WERI-Rb-1 (cell line): Measurements from ENCODE around the gene BCL2L11.

Experiments
- DNase-seq: peaks from one replicate; pipeline ENCODE4 v3.0.0-alpha.2; 2020
- H3K27ac ChIP-seq: fragments of 250-450 bp; sonication (Bioruptor Pico); 2 replicates; pipeline ENCODE4 v1.5.1; 2020; ENCODE audit warnings: mild to moderate bottlenecking, moderate library complexity
- H3K27me3 ChIP-seq: fragments of 250-450 bp; sonication (Bioruptor Pico); 2 replicates; pipeline ENCODE4 v1.5.1; 2021; ENCODE audit warnings: mild to moderate bottlenecking, low read depth, moderate library complexity; ENCODE audit not compliant: insufficient read depth, severe bottlenecking
- H3K36me3 ChIP-seq: fragments of 250-450 bp; sonication (Bioruptor Pico); 2 replicates; pipeline ENCODE4 v1.5.1; 2020; ENCODE audit warnings: mild to moderate bottlenecking, moderate library complexity
- H3K4me3 ChIP-seq: 2 replicates; pipeline ENCODE4 v1.5.1; 2011; ENCODE audit warnings: low read depth, mild to moderate bottlenecking, control low read depth, low read length
- H3K9me3 ChIP-seq: fragments of 250-450 bp; sonication (Bioruptor Pico); 2 replicates; pipeline ENCODE4 v1.5.1; 2021; ENCODE audit warnings: mild to moderate bottlenecking, moderate library complexity; ENCODE audit not compliant: severe bottlenecking
- TF ChIP-seq, protein P1 (sequence below): IDR thresholded peaks from 2 replicates; pipeline ENCODE4 v1.5.1; 2011; ENCODE audit warnings: low read depth, mild to moderate bottlenecking, control low read depth, inconsistent platforms, low read length

The BCL2L11 gene

DNA sequence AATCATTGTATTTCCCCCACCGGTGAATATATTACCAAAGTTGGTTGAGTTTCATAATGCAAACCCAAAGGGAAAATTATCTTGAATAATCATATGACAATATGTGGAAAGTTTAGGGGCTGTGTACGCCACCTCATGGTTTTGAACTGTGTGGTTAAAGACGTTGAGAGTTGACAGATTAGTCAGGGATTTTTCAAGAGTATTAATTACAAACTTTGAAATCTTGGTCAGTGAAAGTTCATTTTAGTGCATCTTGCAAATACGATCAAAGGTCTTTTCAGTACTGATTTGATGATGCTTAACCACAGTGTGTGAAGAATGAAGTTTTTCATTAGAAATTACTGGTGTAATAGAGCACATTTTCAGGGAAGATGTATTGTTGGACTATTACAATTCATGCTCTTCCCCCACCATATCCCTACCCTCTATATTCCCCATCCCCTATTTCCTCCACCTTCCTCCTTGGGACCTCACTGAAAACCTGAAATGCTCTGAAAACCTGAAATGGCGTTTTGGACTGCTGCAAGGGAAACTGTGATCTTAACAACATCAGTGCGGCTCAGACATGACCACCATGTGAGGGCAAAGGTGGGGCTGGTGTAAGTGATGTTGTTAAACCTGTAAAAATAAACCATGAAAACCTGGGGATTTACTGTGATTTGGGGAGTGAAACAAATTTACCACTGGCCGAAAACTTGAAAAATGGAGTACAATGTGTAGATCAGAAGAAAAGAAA lies 4.5 kb upstream of the BCL2L11 start:
- Histone ChIP-seq H3K27ac (no peak overlapping the region), H3K36me3 (no peaks in the 10 kb centered on the region), H3K27me3 (peaks cover 76% of the 10 kb centered on the region), H3K4me3 (no peak overlapping the region), H3K9me3 (no peaks in the 10 kb centered on the region)
- TF ChIP-seq, protein P1, sequence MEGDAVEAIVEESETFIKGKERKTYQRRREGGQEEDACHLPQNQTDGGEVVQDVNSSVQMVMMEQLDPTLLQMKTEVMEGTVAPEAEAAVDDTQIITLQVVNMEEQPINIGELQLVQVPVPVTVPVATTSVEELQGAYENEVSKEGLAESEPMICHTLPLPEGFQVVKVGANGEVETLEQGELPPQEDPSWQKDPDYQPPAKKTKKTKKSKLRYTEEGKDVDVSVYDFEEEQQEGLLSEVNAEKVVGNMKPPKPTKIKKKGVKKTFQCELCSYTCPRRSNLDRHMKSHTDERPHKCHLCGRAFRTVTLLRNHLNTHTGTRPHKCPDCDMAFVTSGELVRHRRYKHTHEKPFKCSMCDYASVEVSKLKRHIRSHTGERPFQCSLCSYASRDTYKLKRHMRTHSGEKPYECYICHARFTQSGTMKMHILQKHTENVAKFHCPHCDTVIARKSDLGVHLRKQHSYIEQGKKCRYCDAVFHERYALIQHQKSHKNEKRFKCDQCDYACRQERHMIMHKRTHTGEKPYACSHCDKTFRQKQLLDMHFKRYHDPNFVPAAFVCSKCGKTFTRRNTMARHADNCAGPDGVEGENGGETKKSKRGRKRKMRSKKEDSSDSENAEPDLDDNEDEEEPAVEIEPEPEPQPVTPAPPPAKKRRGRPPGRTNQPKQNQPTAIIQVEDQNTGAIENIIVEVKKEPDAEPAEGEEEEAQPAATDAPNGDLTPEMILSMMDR, result no peak
- no peak for DNase-seq

DNA sequence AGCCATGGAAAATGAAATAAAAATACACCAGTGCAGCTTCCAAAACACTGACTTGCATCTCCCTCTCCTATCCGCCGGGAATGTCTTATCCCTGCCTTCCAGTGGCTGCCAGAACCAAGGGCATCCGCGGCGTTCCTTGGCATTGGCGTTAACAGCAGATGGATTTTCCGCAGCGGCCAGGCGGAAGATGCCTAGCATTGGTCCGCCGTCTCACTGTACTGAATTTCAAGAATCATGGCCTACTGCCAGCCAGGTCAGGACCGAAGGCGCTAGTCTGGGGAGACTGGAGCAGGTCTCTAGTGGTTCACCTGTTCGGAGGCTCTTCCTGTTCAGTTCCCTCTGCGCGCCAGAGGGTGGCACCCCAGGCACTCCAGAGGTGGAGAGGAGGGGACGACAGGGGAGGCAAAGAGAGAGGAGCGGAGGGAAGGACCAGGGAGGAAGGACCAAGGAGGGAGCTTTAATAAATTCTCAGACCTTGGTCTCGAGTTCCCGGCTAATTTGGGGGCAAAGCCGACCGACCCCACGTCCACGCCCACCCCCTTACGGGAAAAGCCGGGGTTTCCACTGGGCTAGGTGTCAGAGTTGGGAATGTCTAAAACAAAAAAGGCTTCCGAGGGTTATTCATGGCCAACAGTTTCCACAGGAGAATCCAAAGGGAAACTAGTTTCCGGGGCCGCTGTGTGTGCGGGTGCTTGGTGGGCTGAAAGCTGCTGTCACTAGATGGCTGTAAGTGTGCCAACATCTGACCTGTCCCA lies 3.7 kb upstream of the BCL2L11 start:
- TF ChIP-seq, protein P1, result peak; percentile 83
- DNase-seq, result peak; percentile 77
- Histone ChIP-seq H3K27ac (no peak overlapping the region), H3K36me3 (no peaks in the 10 kb centered on the region), H3K4me3 (no peak overlapping the region), H3K9me3 (no peaks in the 10 kb centered on the region), H3K27me3 (peaks cover 73% of the 10 kb centered on the region)

DNA sequence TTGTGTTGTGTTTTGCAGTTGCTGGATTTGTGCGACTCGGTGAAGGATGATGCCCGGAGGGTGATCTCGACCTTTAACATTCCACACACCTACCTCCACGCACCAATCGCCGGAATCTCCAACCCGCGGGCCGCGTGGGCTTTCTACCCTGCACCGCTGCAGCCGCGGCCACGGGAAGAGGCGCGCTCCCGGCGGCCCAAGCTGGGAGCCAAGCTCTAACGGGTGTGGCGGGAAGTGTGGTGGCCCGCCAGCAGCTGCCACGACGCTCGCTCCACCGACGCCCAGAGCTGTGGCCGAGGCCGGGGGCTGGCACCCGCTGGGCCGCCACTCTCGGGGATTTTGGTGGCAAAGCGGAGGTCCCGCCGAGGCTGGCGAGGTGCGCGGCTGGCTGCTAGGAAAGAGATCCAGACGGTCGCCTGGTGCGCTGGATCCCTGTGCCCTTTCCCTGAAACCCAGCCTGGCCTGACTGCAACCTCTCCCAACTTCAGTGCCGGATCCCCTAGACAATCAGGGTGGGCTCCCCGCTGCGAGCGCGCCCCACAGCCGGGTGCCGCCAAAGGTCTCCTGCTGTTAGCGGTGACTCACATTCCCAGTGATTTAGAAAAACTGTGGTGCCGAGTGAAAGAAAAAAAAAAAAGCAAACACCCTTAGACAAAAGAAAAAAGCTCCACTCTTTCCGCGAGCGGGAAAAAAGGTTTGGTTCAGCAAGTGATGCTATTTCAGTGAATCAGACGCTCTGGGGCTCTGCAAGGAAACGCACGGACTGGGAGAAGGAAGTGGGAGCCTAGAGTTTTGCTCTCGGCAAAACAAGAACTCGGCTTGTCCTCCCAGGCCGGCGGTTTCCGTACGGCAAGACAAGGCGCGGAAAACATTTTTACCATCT lies 2.9 kb upstream of the BCL2L11 start:
- Histone ChIP-seq H3K9me3 (no peaks in the 10 kb centered on the region), H3K27me3 (peaks cover 66% of the 10 kb centered on the region), H3K27ac (no peak overlapping the region), H3K4me3 (no peak overlapping the region), H3K36me3 (no peaks in the 10 kb centered on the region)
- TF ChIP-seq, protein P1, result no peak
- DNase-seq, result no peak

DNA sequence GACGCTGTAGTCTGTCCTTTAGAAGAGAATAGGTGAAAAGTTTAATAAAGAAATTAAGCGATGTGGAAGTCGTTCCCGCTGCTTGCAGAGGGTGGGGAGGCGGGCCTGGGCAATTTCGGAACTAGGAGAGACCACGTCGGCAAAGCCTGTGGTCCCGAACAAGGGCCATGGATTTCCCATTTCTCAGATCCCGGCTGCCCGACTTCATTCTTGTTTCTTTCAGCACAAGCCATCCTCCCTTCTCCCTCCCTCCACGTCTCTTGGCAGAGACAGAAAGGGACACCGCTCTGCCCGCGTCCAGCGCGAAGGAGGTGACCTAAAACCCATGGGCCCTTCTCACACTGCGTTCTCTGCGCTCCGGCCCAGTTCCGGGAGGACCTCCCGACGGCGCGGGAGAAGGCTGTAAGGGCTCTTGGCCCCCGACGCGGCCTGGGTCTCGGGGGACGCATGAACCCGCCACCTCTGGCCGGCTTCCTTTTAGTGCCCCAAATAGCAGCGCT lies 2.2 kb upstream of the BCL2L11 start:
- TF ChIP-seq, protein P1, result no peak
- Histone ChIP-seq H3K27ac (no peak overlapping the region), H3K27me3 (peaks cover 60% of the 10 kb centered on the region), H3K4me3 (no peak overlapping the region), H3K36me3 (no peaks in the 10 kb centered on the region), H3K9me3 (no peaks in the 10 kb centered on the region)
- no peak for DNase-seq

DNA sequence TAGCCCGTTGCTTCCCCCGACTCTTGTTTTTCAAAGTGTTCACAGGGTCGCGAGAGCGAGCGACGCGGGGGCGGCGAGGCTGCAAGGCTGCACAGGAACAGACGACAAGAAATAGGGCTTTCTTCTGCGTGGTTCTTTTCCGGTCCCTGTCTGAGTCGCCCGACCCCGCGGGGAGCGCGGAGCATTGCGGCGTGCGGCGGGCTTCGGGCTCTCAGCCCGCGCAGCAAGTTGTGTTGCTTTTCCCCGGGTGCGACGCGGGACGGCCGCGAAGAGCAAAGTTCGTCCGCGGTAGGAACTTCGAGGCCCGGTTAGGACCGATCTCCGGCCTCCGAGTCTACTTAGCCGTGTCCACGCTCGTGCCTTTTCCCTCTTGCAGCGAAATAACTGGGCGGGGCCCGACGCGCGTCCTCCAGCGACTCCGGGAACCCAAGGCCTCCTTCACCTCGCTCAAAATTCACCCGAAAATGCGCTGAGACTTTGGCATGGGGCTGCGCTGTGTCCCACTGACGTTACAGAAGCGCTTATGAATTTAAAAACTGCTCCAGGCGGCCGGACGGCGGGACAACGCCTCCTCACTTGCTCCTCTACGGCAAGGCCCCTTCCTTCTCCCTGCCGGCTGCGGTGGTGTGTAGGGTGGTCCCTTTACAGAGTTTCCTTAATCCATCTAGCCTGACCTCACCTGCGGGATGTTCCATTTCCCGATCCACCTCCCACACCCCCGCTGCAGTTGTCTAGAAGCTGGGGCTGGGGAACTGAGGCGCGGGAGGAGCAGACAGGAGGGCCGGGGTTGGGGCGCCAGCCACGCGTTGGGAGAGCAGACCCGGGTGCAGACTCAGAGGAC lies 1.5 kb upstream of the BCL2L11 start:
- peaks cover 4% of the 10 kb centered on the region for H3K36me3 ChIP-seq
- DNase-seq, result no peak
- H3K9me3 ChIP-seq, result no peaks in the 10 kb centered on the region
- H3K27ac ChIP-seq, result no peak overlapping the region
- peaks cover 55% of the 10 kb centered on the region for H3K27me3 ChIP-seq
- H3K4me3 ChIP-seq, result peak overlapping the region; percentile 51; the same call in 1 of the 2 replicates
- TF ChIP-seq, protein P1, result no peak
